Hepatocyte (in vitro differentiated cells): Measurements from ENCODE around the gene SHISA7. TPM values are rescaled to one million over a fixed set of nuclear protein-coding genes. Genes with fewer than 3 reads are reported as not detected.

Experiments
- DNase-seq: peaks from one replicate; pipeline ENCODE4 v3.0.0-alpha.2; 2016; ENCODE audit warnings: low spot score
- H2AFZ ChIP-seq: fragments of 200-600 bp; sonication (generic); 2 replicates; pipeline ENCODE4 v1.6.0; 2016; ENCODE audit warnings: antibody characterized with exemption, mild to moderate bottlenecking
- H3K27ac ChIP-seq: fragments of 200-600 bp; sonication (generic); 2 replicates; pipeline ENCODE4 v1.5.1; 2016; ENCODE audit warnings: mild to moderate bottlenecking
- H3K27me3 ChIP-seq: fragments of 200-600 bp; sonication (generic); 2 replicates; pipeline ENCODE4 v1.6.1; 2016
- H3K36me3 ChIP-seq: fragments of 200-600 bp; sonication (generic); replicated peaks from 2 replicates; pipeline ENCODE4 v1.5.1; 2016; ENCODE audit warnings: low read depth; ENCODE audit not compliant: insufficient read depth
- H3K4me1 ChIP-seq: fragments of 200-600 bp; sonication (generic); 2 replicates; pipeline ENCODE4 v1.5.1; 2016; ENCODE audit warnings: mild to moderate bottlenecking, moderate library complexity; ENCODE audit not compliant: insufficient read depth
- H3K4me2 ChIP-seq: fragments of 200-600 bp; sonication (generic); 2 replicates; pipeline ENCODE4 v1.6.0; 2016
- H3K4me3 ChIP-seq: fragments of 200-600 bp; sonication (generic); 2 replicates; pipeline ENCODE4 v1.5.1; 2016; ENCODE audit warnings: mild to moderate bottlenecking
- H3K79me2 ChIP-seq: fragments of 200-600 bp; sonication (generic); 2 replicates; pipeline ENCODE4 v1.6.0; 2017; ENCODE audit warnings: mild to moderate bottlenecking
- H3K9me2 ChIP-seq: fragments of 200-600 bp; sonication (generic); replicated peaks from 2 replicates; pipeline ENCODE4 v1.6.0; 2017; ENCODE audit warnings: mild to moderate bottlenecking; ENCODE audit not compliant: insufficient read depth
- H3K9me3 ChIP-seq: fragments of 200-600 bp; sonication (generic); 2 replicates; pipeline ENCODE4 v1.5.1; 2016; ENCODE audit warnings: low read depth, mild to moderate bottlenecking
- H4K20me1 ChIP-seq: fragments of 200-600 bp; sonication (generic); 2 replicates; pipeline ENCODE4 v1.6.0; 2016; ENCODE audit warnings: mild to moderate bottlenecking; ENCODE audit not compliant: insufficient read depth, poor library complexity, severe bottlenecking
- CTCF ChIP-seq: fragments of 200-600 bp; sonication (generic); IDR thresholded peaks from 2 replicates; pipeline ENCODE4 v1.5.1; 2016; ENCODE audit warnings: antibody characterized with exemption, mild to moderate bottlenecking; ENCODE audit not compliant: poor library complexity
- EZH2 ChIP-seq: fragments of 200-600 bp; sonication (generic); IDR thresholded peaks from 2 replicates; pipeline ENCODE4 v1.6.1; 2016; ENCODE audit warnings: antibody characterized with exemption, mild to moderate bottlenecking, borderline replicate concordance
- EZH2phosphoT487 ChIP-seq: fragments of 200-600 bp; sonication (generic); IDR thresholded peaks from one replicate; pipeline ENCODE4 v1.6.1; 2018; ENCODE audit warnings: antibody characterized with exemption, mild to moderate bottlenecking, low read depth, moderate library complexity; ENCODE audit not compliant: unreplicated experiment, severe bottlenecking
- WGBS: methylation state at CpG from one replicate; pipeline ENCODE4 v1.1.6; 2016; ENCODE audit warnings: low lambda C conversion rate; ENCODE audit errors: missing lambda C conversion rate; 5-methylcytosine and 5-hydroxymethylcytosine counted together
- polyA plus RNA-seq: library from polyadenylated mRNA; unstranded; fragments of >200 nt; fragmentation: Nextera tagmentation; extraction: Ambion mirVana; gene quantifications from 2 replicates; pipeline ENCODE4 v1.2.1, GENCODE V29; 2016
- total RNA-seq: library from RNA; depleted of rRNA; stranded (reverse); fragments of >200 nt; gene quantifications from 2 replicates; pipeline ENCODE4 v1.2.3, GENCODE V29; 2014

Gene SHISA7
- total and polyA plus RNA-seq, 2 experiments from 2014 or later: not detected

- Histone ChIP-seq H3K36me3 (no peaks in the 10 kb centered on the region), H3K4me3 (no peak overlapping the region), H3K9me3 (no peaks in the 10 kb centered on the region), H3K79me2 (peaks cover 6% of the 10 kb centered on the region), H3K27ac (no peak overlapping the region), H3K9me2 (no peaks in the 10 kb centered on the region), H3K4me1 (peaks cover 8% of the 10 kb centered on the region), H3K27me3 (no peaks in the 10 kb centered on the region), H4K20me1 (peaks cover 4% of the 10 kb centered on the region), H2AFZ (no peak overlapping the region), H3K4me2 (no peak overlapping the region)
- no peak for DNase-seq
- no peak for TF ChIP-seq CTCF
- TF ChIP-seq EZH2phosphoT487: no peak
- no peak for TF ChIP-seq EZH2
- 81% methylated on average over 23 of the region's 23 CpGs for WGBS
Observed at GRCh38 chr19:55464039-55464661, 21.1 kb upstream of the SHISA7 start.

DNA sequence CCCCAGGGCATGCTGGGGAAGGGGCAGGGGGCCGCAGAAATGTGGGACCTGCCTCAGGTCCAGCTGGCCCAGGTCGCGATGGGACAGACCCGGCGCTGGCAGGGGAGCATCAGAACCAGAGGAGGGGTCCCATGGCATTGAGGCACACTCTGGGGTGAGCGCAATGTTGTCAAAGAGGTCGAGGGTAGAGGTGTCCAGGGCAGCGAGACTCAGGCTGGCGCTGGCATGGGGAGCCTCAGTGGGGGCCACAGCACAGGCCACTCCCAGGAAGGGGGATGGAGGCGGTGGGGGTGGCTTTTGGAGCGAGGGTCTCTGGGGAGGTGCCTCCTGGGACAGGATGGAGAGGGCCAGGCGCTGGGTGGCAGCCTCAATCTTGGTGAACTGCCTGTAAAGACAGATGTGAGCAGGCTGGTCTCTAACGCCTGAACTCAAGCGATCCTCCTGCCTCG lies 20.5 kb upstream of the SHISA7 start:
- H3K27ac ChIP-seq: no peak overlapping the region
- H3K4me3 ChIP-seq: no peak overlapping the region
- no peak overlapping the region for H3K4me2 ChIP-seq
- H4K20me1 ChIP-seq: peaks cover 7% of the 10 kb centered on the region
- no peaks in the 10 kb centered on the region for H3K9me3 ChIP-seq
- TF ChIP-seq CTCF: no peak
- TF ChIP-seq EZH2: no peak
- no peak for TF ChIP-seq EZH2phosphoT487
- peaks cover 8% of the 10 kb centered on the region for H3K4me1 ChIP-seq
- no peaks in the 10 kb centered on the region for H3K9me2 ChIP-seq
- WGBS: 80% methylated on average over 15 of the region's 15 CpGs
- no peak for DNase-seq
- H2AFZ ChIP-seq: no peak overlapping the region
- H3K27me3 ChIP-seq: no peaks in the 10 kb centered on the region
- H3K79me2 ChIP-seq: peaks cover 11% of the 10 kb centered on the region
- no peaks in the 10 kb centered on the region for H3K36me3 ChIP-seq

- no peak for DNase-seq
- no peak overlapping the region for H3K27ac ChIP-seq
- H3K36me3 ChIP-seq: no peaks in the 10 kb centered on the region
- no peaks in the 10 kb centered on the region for H3K9me3 ChIP-seq
- H3K4me1 ChIP-seq: peaks cover 4% of the 10 kb centered on the region
- 86% methylated on average over 11 of the region's 11 CpGs for WGBS
- peaks cover 11% of the 10 kb centered on the region for H3K79me2 ChIP-seq
- H4K20me1 ChIP-seq: peaks cover 7% of the 10 kb centered on the region
- TF ChIP-seq CTCF (no peak), EZH2 (no peak), EZH2phosphoT487 (no peak)
- no peak overlapping the region for H2AFZ ChIP-seq
- H3K9me2 ChIP-seq: no peaks in the 10 kb centered on the region
- H3K4me2 ChIP-seq: no peak overlapping the region
- no peak overlapping the region for H3K4me3 ChIP-seq
- H3K27me3 ChIP-seq: no peaks in the 10 kb centered on the region
Observed at GRCh38 chr19:55462722-55463121, 19.6 kb upstream of the SHISA7 start.
